K562 (cell line): ENCODE results near the gene TPSG1. TPM values are rescaled to one million over a fixed set of nuclear protein-coding genes. Genes with fewer than 3 reads are reported as not detected.

ENCODE experiments used
- ATAC-seq: fragments of 200-7000 bp; cut with Tn5 transposase; 3 replicates; pipeline ENCODE4 v1.9.1; 2020; ENCODE audit warnings: moderate library complexity
- BruUV-seq: library from RNA; stranded (reverse); fragments of 400-500 nt; replicated peaks from 2 replicates; lab custom pipeline; 2021; lab: Mats Ljungman, UMichigan
- CTCF ChIA-PET: fragments of 300-600 bp; formaldehyde crosslinking; extraction: SDS; loops from one replicate; lab custom pipeline; 2021; ENCODE audit warnings: low intra/inter-chr PET ratio; lab: Yijun Ruan, JAX
- POLR2A ChIA-PET: fragments of 300-600, 350-650 bp; sonication (Branson Sonifier 250); formaldehyde crosslinking; extraction: SDS; loops from one replicate; lab custom pipeline; 2021; ENCODE audit warnings: antibody characterized with exemption, inconsistent platforms; lab: Yijun Ruan, JAX
- DNase-seq, 4 experiments: peaks; one replicate each; pipeline versions ENCODE4 v3.0.0 to v3.0.0-alpha.2; 2011 to 2018; ENCODE audit warnings: low spot score in 3 of 4, mixed read lengths in 3 of 4; ENCODE audit errors: extremely low read depth in 1 of 4
- FAIRE-seq: peaks from 2 replicates; lab custom pipeline; 2011; peaks lifted over from hg19 to GRCh38; lab: Jason Lieb, UNC
- H2AFZ ChIP-seq: 2 replicates; pipeline ENCODE4 v1.6.0; 2011; ENCODE audit warnings: low read depth, low read length, control low read depth, inconsistent platforms
- H3K27ac ChIP-seq: fragments of 200-600 bp; 3 replicates; pipeline ENCODE4 v1.8.0; 2011; ENCODE audit warnings: low read depth, mild to moderate bottlenecking, control low read depth, inconsistent platforms, low read length, moderate library complexity, mixed read lengths; ENCODE audit errors: extremely low read depth
- H3K27me3 ChIP-seq, 2 experiments: fragments of 300-600 bp in 1 of 2; 2 replicates in 1 of 2; 3 replicates in 1 of 2; pipeline versions ENCODE4 v1.6.0 to v1.8.0; 2011; ENCODE audit warnings: inconsistent platforms in 2 of 2, low read length in 2 of 2, mild to moderate bottlenecking in 1 of 2, mixed read lengths in 1 of 2, moderate library complexity in 1 of 2; ENCODE audit not compliant: control insufficient read depth in 2 of 2, insufficient read depth in 2 of 2
- H3K36me3 ChIP-seq: fragments of 300-600 bp; 3 replicates; pipeline ENCODE4 v1.8.0; 2011; ENCODE audit warnings: mild to moderate bottlenecking, low read length, inconsistent platforms; ENCODE audit not compliant: control insufficient read depth, insufficient read depth
- H3K4me1 ChIP-seq, 2 experiments: fragments of 200-600 bp in 1 of 2; replicated peaks in 1 of 2; 2 replicates in 1 of 2; 3 replicates in 1 of 2; pipeline versions ENCODE4 v1.5.1 to v1.8.0; 2011; ENCODE audit warnings: inconsistent platforms in 2 of 2, low read length in 2 of 2, mild to moderate bottlenecking in 1 of 2, mixed read lengths in 1 of 2, moderate library complexity in 1 of 2; ENCODE audit not compliant: control insufficient read depth in 2 of 2, insufficient read depth in 2 of 2
- H3K4me2 ChIP-seq: 2 replicates; pipeline ENCODE4 v1.6.1; 2011; ENCODE audit warnings: low read length, control low read depth, inconsistent platforms, mixed read lengths; ENCODE audit not compliant: insufficient read depth
- H3K4me3 ChIP-seq: fragments of 200-600 bp; sonication (generic), shearing (Covaris generic); 2 replicates; pipeline ENCODE4 v1.5.1; 2016; ENCODE audit warnings: control low read depth, inconsistent platforms
- H3K79me2 ChIP-seq: fragments of 200-600 bp; 3 replicates; pipeline ENCODE4 v1.8.0; 2011; ENCODE audit warnings: low read length, inconsistent platforms; ENCODE audit not compliant: control insufficient read depth, insufficient read depth
- H3K9ac ChIP-seq, 2 experiments: 2 replicates each; pipeline versions ENCODE4 v1.6.0 to v1.6.1; 2011; ENCODE audit warnings: low read depth in 2 of 2, low read length in 2 of 2, control low read depth in 1 of 2, inconsistent platforms in 1 of 2, mild to moderate bottlenecking in 1 of 2, mixed read lengths in 1 of 2; ENCODE audit not compliant: insufficient read depth in 1 of 2
- H3K9me1 ChIP-seq: one replicate; pipeline ENCODE4 v1.6.0; 2011; ENCODE audit warnings: inconsistent platforms, mild to moderate bottlenecking, low read length, moderate library complexity; ENCODE audit not compliant: control insufficient read depth, insufficient read depth
- H3K9me3 ChIP-seq: replicated peaks from 2 replicates; pipeline ENCODE4 v1.5.1; 2011; ENCODE audit warnings: low read depth, low read length, inconsistent platforms; ENCODE audit not compliant: control insufficient read depth, insufficient read depth
- H4K20me1 ChIP-seq: replicated peaks from 2 replicates; pipeline ENCODE4 v1.6.1; 2011; ENCODE audit warnings: low read length, inconsistent platforms, mixed read lengths; ENCODE audit not compliant: control insufficient read depth, insufficient read depth
- CCAR2 ChIP-seq: fragments of 200-400 bp; formaldehyde crosslinking; IDR thresholded peaks from 2 replicates; pipeline ENCODE4 v1.6.1; 2017; ENCODE audit warnings: mild to moderate bottlenecking, low read depth, low read length
- EGR1 ChIP-seq: fragments of 450-650 bp; conservative IDR thresholded peaks from 2 replicates; pipeline ENCODE4 v1.6.1; 2017; ENCODE audit warnings: mild to moderate bottlenecking
- HES1 ChIP-seq: fragments of 450-650 bp; IDR thresholded peaks from 2 replicates; pipeline ENCODE4 v1.6.1; 2016; ENCODE audit warnings: low read depth, mild to moderate bottlenecking, moderate library complexity
- SP1 ChIP-seq: sonication (generic); formaldehyde crosslinking; IDR thresholded peaks from 2 replicates; pipeline ENCODE4 v1.8.1; 2022; ENCODE audit warnings: mild to moderate bottlenecking, missing genetic modification reagents
- TFAP4 ChIP-seq: sonication (generic); formaldehyde crosslinking; IDR thresholded peaks from 2 replicates; pipeline ENCODE4 v1.8.0; 2022; ENCODE audit warnings: missing genetic modification reagents, mild to moderate bottlenecking, moderate library complexity, borderline replicate concordance
- ZNF551 ChIP-seq: fragments of 250-450 bp; sonication (Bioruptor Pico); IDR thresholded peaks from 2 replicates; pipeline ENCODE4 v1.5.0; 2021; ENCODE audit warnings: mild to moderate bottlenecking, moderate library complexity
- WGBS: fragments of 100-300 bp; shearing (Covaris generic); methylation state at CpG from one replicate; pipeline ENCODE4 v1.1.6; 2016; ENCODE audit warnings: low coverage, mixed read lengths; ENCODE audit not compliant: insufficient coverage; ENCODE audit errors: missing lambda C conversion rate; 5-methylcytosine and 5-hydroxymethylcytosine counted together
- in situ Hi-C: fragments of 300-500 bp; cut with MboI; formaldehyde crosslinking; loops from 4 replicates; pipeline ENCODE4 v1.15.0; 2018; ENCODE audit warnings: inconsistent platforms, mixed read lengths
- intact Hi-C: fragments of 100-400 bp; cut with micrococcal nuclease; formaldehyde crosslinking; loops from 2 replicates; pipeline ENCODE4 v1.14.2; 2022
- polyA plus RNA-seq, 8 experiments: library from polyadenylated mRNA; depleted of rRNA in 4 of 8; stranded (reverse) in 5 of 8; unstranded in 3 of 8; fragments of >200 nt; fragmentation: Nextera tagmentation in 2 of 8; fragmentation: Illumina TruSeq in 1 of 8; extraction: Ambion mirVana in 2 of 8; extraction: Trizol in 1 of 8; gene quantifications; 2 replicates each; pipeline versions ENCODE4 v1.2.1 to v1.2.3, GENCODE V29; 2011 to 2014; ENCODE audit warnings: inconsistent platforms in 1 of 8, missing spikeins in 1 of 8
- total RNA-seq, 7 experiments: library from RNA; depleted of rRNA in 6 of 7; stranded (reverse); fragments of >200 nt in 6 of 7; fragmentation: Illumina TruSeq in 2 of 7; extraction: Trizol in 2 of 7; gene quantifications; 2 replicates each; pipeline versions ENCODE4 v1.2.1 to v1.2.3, GENCODE V29; 2011 to 2021; ENCODE audit warnings: low replicate concordance in 1 of 7

Gene TPSG1
- total and polyA plus RNA-seq, 9 of the 15 experiments (the other 6 are each of a cell fraction or from before 2014, with no cell fraction given): not detected

GRCh38 chr16:1182316-1182671 lies 42.8 kb downstream of the TPSG1 start:
- H2AFZ ChIP-seq: no peak overlapping the region
- ChIA-PET CTCF (no interaction called here), POLR2A (interaction anchor here (0.7 to 1.3 kb wide), 2 partner anchors 10 to 293 kb away, joined by 3 read pairs; no protein-coding TSS in a partner anchor)
- H3K27me3 ChIP-seq: peaks cover 18 to 64% of the 10 kb centered on the region in 2 experiments; a peak in 3 of 5 replicates
- in situ Hi-C loops: no loop called here
- H3K36me3 ChIP-seq: no peaks in the 10 kb centered on the region
- TF ChIP-seq SP1 (no peak), EGR1 (peak; percentile 26; the same call in 1 of the 2 replicates), HES1 (no peak), ZNF551 (CRISPR knock-in tag) (no peak), CCAR2 (no peak), TFAP4 (CRISPR knock-in tag) (peak; percentile 29; the same call in 1 of the 2 replicates)
- peaks cover 0 to 66% of the 10 kb centered on the region in 2 experiments; a peak in 2 of 5 replicates for H3K4me1 ChIP-seq
- ATAC-seq (no peak), FAIRE-seq (no peak), DNase-seq (peak in 1 of 4 experiments; percentile 41)
- peaks cover 4% of the 10 kb centered on the region; the same call in 1 of the 2 replicates for H4K20me1 ChIP-seq
- 2% methylated on average over 19 of the region's 19 CpGs for WGBS
- no peak overlapping the region for H3K4me3 ChIP-seq
- intact Hi-C loops: no loop called here
- no peaks in the 10 kb centered on the region for H3K9me3 ChIP-seq
- H3K9me1 ChIP-seq: no peaks in the 10 kb centered on the region
- H3K9ac ChIP-seq: no peak overlapping the region
- H3K79me2 ChIP-seq: no peaks in the 10 kb centered on the region
- no TSS peak for BruUV-seq
- no peak overlapping the region for H3K27ac ChIP-seq
- H3K4me2 ChIP-seq: no peak overlapping the region
